Amniotic epithelial cell (primary cell): ENCODE results near the gene PCDHA1.

ENCODE experiments used
- DNase-seq: peaks from one replicate; pipeline ENCODE4 v3.0.0-alpha.2; 2010; ENCODE audit warnings: low read depth

Gene PCDHA1

GRCh38 chr5:140923601-140924000, 137.7 kb downstream of the PCDHA1 start:
- no peak for DNase-seq

- no peak for DNase-seq
These were observed 140.0 kb downstream of the PCDHA1 start, which contains the start of gene PCDHAC1 for GRCh38 chr5:140925806-140926442. Gene PCDHAC1, plus strand, starts transcription at chr5:140926299. Its CDS starts 594 bp downstream, at chr5:140926893.

- peak; percentile 10 for DNase-seq
These were observed 140.7 kb downstream of the PCDHA1 start for GRCh38 chr5:140926443-140927227.

GRCh38 chr5:140927228-140927573, 141.3 kb downstream of the PCDHA1 start:
- DNase-seq: no peak

GRCh38 chr5:140934964-140935606, 149.1 kb downstream of the PCDHA1 start:
- DNase-seq: no peak

GRCh38 chr5:140946578-140946977, 160.6 kb downstream of the PCDHA1 start:
- no peak for DNase-seq

GRCh38 chr5:140951636-140952035, 165.7 kb downstream of the PCDHA1 start:
- DNase-seq: no peak

GRCh38 chr5:140953234-140953633, 167.3 kb downstream of the PCDHA1 start:
- DNase-seq: no peak

GRCh38 chr5:140962190-140962589, 176.2 kb downstream of the PCDHA1 start:
- no peak for DNase-seq

GRCh38 chr5:140964356-140964755, 178.4 kb downstream of the PCDHA1 start:
- no peak for DNase-seq

GRCh38 chr5:140965905-140966292, 180.0 kb downstream of the PCDHA1 start:
- DNase-seq: no peak

- peak; percentile 9 for DNase-seq
These were observed 180.6 kb downstream of the PCDHA1 start, which contains the start of gene PCDHAC2 for GRCh38 chr5:140966293-140967225. Gene PCDHAC2, plus strand, starts transcription at chr5:140966476. Its CDS starts 291 bp downstream, at chr5:140966767.

GRCh38 chr5:140967226-140967893, 181.4 kb downstream of the PCDHA1 start:
- no peak for DNase-seq

- no peak for DNase-seq
These were observed 183.9 kb downstream of the PCDHA1 start for GRCh38 chr5:140969880-140970279.

GRCh38 chr5:140973550-140973949, 187.6 kb downstream of the PCDHA1 start:
- no peak for DNase-seq

GRCh38 chr5:140977003-140977402, 191.1 kb downstream of the PCDHA1 start:
- no peak for DNase-seq

GRCh38 chr5:140978260-140978659, 192.3 kb downstream of the PCDHA1 start:
- no peak for DNase-seq

GRCh38 chr5:140978983-140979382, 193.0 kb downstream of the PCDHA1 start:
- DNase-seq: no peak

GRCh38 chr5:140982083-140982716, 196.3 kb downstream of the PCDHA1 start:
- DNase-seq: no peak

GRCh38 chr5:140986117-140986521, 200.2 kb downstream of the PCDHA1 start:
- DNase-seq: no peak

- no peak for DNase-seq
These were observed 202.2 kb downstream of the PCDHA1 start for GRCh38 chr5:140988100-140988499.
